Activated CD4-positive, alpha-beta T cell treated with anti-CD3 and anti-CD28 coated beads, Interleukin-2, amount 50 U/mL, for 1 hour (primary cell): ENCODE measurements around the gene ADAMTS6.
"Not testable (repeated sequence)": the region's sequence is repeated elsewhere in the genome, so short reads cannot be mapped to it uniquely, and the experiment has no call there.

Experiments
- DNase-seq: peaks from one replicate; pipeline ENCODE4 v3.0.0-alpha.2; 2020

ADAMTS6 gene

DNA sequence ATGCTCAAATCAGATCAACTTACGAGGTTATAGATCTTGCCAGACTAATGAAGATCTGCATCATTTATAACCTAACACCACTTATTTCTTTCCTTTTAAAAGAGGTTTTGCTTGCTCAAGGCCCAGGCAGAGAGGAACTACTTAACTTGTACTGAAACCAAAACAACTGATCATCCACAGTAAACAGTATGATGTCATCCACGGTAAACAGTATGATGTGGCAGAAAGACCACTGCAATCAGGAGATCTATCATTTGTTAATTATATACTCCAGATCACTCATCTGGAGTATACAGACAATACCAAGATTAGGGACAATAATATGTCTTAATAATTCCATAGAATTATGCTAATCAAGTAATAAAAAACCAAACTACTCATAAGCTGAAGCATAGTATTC is 116.8 kb downstream of the ADAMTS6 start:
- DNase-seq = no peak

GRCh38 chr5:65363499-65363898 is 118.2 kb downstream of the ADAMTS6 start:
- DNase-seq = no peak

DNA sequence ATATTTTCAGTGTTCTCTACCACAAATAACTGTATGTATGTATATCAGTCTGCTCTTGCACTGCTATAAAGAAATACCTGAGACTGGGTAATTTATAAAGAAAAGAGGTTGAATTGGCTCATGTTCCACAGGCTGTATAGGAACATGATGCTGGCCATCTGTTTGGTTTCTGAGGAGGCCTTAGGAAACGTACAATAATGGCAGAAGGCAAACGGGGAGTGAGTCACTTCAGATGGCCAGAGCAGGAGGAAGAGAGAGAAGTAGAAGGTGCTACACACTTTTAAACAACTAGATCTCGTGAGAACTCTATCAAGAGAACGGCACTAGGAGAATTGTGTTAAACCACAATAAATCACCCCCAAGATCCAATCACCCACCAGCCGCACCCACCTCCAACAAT is 121.7 kb downstream of the ADAMTS6 start:
- DNase-seq = no peak

GRCh38 chr5:65359569-65359968 is 122.2 kb downstream of the ADAMTS6 start:
- no peak for DNase-seq

- DNase-seq = no peak
Measured at GRCh38 chr5:65356274-65356673, 125.4 kb downstream of the ADAMTS6 start.

DNA sequence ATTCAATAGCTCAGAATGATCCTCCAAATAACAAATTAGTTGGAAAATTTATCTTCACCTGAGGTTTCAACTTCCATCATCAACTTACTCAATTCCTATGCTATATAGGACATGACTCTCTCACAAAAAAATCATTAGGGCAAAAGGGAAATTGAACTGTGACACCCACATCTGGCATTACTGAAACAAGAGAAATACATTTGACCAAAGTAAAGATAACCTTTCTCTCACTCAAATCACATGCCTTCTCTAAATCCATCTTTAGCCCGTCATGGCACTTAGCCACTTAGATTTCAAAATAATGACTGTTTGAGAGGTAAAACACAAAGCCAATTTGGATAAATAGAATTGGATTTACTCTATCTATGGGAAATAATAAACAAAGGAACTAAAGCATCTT is 126.4 kb downstream of the ADAMTS6 start:
- DNase-seq = no peak

GRCh38 chr5:65341835-65342234 is 139.9 kb downstream of the ADAMTS6 start:
- no peak for DNase-seq

DNA sequence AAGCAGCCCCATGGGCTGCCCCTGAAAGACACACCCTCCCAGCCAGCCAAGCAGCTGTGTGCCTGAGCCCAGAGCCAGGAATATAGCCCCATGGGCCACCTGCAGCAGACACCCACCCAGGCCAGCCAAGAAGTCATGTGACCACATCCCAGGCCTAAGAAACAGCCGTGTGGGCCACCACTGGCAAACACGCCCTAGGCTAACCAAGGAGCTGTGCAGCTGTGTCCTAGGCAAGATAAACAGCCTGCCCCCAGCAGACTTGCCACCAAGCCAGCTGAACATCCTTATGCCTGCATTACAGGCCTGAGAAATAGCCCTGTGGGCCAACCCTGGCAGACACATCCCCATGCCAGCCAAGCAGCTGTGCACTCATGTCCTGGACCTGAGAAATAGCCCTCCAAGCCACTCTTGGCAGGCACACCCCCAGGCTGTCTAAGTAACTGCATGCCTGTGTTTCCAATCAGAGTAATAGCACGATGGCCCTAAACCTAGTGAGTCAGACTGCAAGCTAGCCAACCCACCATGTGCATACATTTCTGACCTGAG is 143.0 kb downstream of the ADAMTS6 start:
- no peak for DNase-seq

- no peak for DNase-seq
Measured at GRCh38 chr5:65334077-65334476, 147.6 kb downstream of the ADAMTS6 start.

GRCh38 chr5:65332591-65332990 is 149.1 kb downstream of the ADAMTS6 start:
- DNase-seq = no peak

DNA sequence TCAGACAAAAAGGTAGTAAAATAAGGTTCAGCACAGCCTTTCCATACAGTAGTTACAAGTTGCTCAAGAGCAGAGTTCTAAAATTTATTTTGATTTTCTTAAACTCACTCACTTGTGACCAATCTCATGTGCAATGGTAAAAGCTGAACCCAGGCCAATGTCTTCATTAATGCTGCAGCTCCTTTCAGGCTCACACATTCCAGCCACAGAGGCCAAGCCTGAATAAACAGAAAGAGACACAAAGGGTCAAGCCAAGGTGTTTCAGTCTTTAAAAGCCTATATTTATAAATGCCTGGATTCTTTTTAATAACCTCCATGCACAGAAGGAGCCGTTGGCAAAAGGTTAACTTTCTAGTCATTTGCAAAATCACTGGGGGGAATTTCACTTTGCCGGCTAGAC is 152.5 kb downstream of the ADAMTS6 start:
- DNase-seq = no peak

GRCh38 chr5:65327582-65327981 is 154.1 kb downstream of the ADAMTS6 start:
- no peak for DNase-seq

- DNase-seq = no peak
Measured at GRCh38 chr5:65326922-65327321, 154.8 kb downstream of the ADAMTS6 start.

- no peak for DNase-seq
Measured at GRCh38 chr5:65324226-65324625, 157.5 kb downstream of the ADAMTS6 start.

DNA sequence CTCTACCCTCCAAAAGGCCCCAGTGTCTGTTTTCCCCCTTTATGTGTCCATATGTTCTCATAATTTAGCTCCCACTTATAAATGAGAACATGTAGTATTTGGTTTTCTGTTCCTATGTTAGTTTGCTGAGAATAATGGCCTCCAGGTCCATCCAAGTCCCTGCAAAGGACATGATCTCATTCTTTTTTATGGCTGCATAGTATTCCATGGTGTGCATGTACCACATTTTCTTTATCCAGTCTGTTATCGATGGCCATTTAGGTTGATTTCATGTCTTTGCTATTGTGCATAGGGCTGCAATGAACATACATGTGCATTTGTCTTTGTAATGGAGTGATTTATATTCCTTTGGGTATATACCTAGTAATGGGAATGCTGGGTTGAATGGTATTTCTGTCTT is 161.0 kb downstream of the ADAMTS6 start:
- not testable (repeated sequence) for DNase-seq

DNA sequence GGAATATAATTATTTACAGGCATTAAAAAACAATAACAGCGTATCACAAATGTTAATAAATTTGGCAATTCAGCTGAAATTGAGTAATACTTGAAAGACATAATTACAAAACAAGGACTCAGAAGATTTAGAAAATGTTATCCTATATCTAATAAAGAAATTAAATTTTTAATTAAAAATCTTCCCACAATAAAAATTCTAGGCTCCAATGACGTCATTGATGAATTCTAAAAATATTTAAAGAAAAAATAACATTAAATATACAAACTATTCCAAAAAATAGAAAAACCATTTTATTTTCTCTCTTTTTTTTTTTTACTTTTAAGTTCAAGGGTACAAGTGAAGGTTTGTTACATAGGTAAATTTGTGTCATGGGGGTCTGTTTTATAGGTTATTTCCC is 161.5 kb downstream of the ADAMTS6 start:
- no peak for DNase-seq

- no peak for DNase-seq
Measured at GRCh38 chr5:65307931-65308330, 173.8 kb downstream of the ADAMTS6 start.

- DNase-seq = no peak
Measured at GRCh38 chr5:65307088-65307487, 174.6 kb downstream of the ADAMTS6 start.

DNA sequence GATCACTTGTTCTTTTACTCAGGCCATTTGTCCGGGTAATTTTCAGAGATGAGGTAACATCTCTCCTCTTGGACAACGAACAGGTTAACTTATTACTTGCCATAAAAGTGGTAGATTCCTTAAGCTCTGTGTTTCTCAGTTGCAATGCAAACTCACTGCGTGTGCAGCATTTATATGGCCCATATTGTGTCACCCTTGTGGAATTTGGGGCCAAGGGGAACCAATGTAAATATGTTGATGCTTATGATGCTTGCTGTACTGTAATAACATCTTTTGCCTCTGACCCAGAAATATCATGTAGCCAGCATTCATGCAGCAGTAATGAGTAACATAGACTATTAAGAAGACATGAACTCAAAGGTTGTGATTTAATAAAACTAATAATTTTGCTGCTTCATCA is 175.8 kb downstream of the ADAMTS6 start:
- DNase-seq = no peak

DNA sequence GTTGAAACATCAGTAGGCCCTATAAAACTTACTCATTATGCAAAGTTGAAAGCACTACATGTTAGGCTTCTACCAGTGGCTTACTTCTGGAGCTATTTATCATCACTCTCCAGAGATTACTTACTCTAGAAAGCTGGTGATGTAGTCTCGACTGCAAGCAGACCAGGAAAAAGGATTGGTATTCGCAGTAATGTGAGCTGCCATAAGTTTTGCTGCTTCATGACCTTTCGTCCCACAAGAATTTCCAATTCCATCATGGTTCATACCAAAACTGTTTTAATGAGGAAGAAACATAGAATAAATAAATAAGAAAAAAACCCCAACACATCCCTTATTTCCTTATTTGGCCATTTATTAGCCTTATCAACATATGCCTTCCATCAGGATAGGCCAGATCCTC is 181.9 kb downstream of the ADAMTS6 start:
- no peak for DNase-seq

GRCh38 chr5:65296067-65296466 is 185.7 kb downstream of the ADAMTS6 start:
- DNase-seq = no peak

DNA sequence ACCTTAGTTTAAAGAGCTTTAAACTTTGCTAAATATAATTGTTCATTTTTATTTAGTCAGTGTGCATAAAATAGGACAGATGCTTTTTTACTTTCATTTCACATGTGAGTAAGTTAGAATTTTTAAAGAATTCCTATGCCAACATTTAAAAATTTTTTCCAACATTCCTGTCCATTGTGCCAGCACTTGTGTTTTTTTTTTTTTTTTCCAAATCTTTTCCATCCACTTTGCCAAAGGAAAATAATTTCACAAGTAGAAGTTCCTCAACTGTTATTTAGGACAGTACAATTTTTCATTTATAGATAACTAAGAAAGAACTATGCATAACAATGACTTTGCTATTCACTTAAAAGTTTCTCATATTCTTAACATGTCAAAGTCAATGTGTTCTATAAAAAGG is 189.5 kb downstream of the ADAMTS6 start:
- no peak for DNase-seq

DNA sequence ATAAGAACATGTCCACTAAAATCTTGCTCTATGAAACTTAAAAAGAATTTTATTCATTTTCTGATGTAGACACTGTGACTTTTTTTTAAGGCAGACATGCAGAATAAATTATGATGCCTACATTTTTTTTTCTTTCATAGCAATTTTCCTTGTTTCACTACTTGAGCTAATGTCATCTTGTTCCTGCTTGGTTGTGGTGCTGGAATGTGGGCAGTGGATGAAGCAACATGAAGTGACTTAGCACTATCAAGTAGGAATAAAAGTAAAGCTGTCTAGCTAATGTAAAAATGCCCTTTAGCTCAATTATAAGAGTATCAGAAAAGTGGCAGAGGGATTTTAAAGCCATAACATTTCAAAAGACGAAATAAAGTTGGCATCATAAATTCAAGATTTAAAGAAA is 191.0 kb downstream of the ADAMTS6 start:
- no peak for DNase-seq

DNA sequence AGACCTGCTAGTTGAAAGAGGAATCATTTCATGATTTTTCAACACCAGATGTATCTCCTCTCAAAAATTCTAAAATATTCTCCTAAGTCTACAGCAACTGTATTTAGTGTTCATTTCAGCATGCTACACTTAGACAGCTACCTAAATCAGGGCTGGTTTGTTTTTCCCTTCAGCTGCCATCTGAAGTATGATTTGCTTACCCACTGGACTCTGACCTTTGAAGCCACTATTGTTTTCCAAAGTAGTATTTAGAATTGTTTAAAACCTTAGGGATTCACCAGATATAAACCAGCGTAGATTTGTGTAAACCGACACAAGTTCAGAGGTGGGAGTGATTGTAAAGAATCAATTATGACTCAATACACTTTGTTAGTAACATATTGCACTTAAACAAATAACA is 193.1 kb downstream of the ADAMTS6 start:
- no peak for DNase-seq

DNA sequence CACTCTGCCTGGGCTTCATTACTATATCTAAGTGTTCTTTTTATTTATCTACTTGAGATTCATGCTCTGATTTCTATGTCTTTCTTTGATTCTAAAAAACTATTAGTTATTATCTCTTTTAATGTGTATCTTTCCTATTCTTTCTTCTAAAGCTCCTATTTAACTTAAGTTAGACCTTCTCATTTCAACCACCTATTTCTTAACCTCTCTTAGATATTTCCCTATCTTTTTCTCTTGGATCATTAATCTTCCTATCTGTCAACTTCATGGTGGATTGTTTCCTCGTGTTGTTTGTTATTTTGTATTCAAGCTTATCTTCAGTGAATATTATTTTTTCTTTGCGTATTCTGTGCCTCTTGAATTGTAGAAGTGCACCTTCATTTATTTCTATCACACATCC is 202.1 kb downstream of the ADAMTS6 start:
- DNase-seq = no peak
